ENCODE measurements around the gene E2F7.
A peak's percentile ranks its signal among the peaks of the same experiment; 100 is the strongest.

E2F7 gene

DNA sequence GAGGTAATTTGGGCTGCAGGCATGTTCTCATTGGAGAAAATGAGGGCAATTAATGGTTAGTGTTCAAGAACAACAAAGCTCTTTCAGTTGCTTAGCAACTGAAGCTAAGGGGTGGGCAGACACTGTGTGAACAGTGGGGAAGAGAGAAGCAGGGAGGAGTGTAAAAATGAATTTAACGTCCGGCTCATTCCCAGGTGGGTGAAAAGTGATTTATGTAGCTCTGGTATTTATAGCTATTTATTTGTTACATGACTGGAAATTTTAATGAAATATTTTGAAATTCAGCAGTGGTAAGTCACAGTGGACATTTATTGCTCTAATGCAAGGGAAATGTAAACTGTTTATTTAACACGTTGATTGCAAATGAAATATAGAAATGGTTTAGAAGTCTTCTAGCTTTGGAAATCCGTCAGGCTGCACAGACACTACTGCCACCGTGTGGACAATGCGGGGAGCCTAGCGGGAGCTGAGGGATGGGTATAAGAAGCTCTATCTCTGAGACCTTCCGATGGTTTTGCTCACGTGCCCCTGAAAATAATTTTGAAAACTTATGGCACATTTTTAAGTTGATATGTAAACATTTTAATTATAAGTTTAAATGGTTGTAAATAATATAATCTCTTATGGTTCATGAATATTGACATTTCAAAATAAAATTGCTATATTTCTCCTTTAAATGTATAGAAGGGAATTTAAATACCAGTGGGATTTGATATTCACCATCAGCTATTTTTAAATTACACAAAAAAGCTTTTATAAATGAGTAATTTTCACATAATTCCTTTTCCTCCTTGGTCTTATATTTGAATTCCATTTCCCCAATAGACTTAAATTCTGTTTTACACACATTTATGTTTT lies 54.4 kb downstream of the E2F7 start:
- DNase-seq: peak; percentile 76

DNA sequence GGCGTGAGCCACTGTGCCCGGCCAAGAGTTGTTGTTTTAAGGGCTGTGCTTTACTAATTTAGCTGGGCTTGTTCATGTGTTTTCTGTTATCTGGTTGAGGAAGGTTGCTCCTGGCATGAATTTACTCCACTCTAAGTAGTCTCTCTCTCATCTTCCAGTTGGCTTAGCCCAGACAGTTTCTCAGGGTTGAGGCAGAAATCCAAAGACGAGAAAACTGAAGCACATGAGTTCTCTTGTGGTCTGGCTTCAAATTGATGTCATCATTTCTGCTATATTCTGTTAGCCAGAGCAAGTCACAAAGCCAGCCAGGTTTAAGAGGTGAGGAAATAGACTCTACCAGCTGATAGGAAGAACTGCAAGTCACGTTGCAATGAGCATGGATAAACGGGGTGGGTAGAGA lies 57.9 kb downstream of the E2F7 start:
- no peak for DNase-seq

DNA sequence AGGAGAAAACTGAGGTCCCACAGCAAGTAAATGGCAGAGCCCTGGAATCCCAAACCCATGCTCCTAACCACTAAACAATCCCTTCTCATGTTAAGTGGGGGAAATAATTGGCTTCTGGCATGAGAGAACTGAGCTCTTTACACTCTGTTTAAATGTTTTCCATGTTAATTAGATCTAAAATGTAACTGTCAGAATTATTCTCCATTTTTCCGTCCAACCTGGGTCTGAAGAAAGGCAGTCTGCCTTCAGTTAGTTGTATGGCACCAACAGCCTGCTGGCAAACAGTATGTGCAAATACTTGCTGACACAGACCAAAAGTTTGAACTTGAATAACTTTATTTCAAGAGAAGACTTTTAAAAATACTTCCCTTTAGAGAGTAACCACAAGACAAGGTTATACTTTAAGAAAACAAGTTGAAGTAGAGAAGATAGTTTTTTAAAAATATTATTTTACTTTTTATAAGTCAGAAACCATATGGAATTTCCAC lies 59.7 kb downstream of the E2F7 start:
- no peak for DNase-seq

DNA sequence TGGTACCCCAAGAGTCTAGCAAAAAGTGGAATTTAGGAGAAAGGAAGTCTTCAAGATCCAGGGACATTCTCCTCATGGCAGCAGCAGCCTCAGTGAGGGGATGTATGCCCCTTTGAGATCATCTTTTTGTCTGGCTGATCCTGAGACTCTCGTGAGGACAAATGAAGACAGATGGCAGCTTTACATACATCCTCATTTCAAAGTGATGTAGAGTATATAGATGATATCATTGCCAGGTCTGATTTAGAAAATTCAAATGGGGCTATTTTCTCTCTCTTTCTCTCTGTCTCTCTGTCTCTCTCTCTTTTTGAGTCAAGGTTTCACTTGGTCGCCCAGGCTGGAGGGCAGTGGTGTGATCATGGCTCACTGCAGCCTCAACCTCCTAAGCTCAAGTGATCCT lies 61.5 kb downstream of the E2F7 start:
- no peak for DNase-seq

DNA sequence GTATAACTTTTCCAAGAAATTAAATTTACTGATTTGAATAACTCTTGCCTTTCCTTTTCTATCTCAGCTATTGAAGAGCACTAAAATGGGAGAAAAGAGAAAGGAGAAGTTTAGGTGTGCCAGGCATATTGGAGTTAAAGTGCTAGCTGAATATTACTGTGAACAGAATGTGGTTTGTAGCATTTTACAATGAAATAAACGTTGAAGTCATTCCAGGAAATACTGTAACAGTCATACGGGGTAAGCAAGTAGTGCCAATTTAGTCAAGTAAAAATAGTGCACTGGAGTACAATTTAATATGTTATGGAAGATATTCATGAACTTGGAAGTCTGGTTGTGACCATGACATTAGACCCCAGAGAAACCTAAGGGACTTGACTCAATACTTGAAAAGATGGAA lies 62.1 kb downstream of the E2F7 start:
- no peak for DNase-seq

DNA sequence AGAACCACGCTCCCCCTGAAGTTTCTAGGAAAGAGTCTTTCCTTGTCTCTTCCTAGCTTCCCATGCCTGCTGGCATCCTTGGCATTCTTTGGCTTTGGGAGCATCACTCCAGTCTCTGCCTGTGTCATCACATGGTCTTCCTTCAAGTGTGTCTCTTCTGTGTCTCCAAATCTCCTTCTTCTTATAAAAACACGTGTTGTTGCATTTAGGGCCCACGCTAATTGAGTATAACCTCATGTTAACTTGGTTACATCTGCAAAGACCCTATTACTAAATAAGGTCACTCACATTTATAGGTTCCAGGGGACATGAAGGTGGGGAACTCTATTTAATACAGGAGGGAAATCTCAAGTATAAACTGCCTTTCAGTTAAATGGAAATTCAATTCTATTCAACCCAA lies 63.0 kb downstream of the E2F7 start:
- DNase-seq: no peak

DNA sequence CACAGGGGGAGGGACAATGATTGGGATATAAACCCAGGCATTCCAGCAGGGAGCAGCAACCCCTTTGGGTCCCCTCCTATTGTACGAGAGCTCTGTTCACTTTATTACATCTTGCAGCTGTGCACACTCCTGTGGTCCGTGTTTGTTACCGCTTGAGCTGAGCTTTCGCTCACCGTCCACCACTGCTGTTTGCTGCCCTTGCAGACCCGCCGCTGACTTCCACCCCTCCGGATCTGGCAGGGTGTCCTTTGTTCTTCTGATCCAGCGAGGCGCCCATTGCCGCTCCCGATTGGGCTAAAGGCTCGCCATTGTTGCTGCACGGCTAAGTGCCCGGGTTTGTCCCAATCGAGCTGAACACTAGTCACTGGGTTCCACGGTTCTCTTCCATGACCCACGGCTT lies 64.1 kb downstream of the E2F7 start:
- no peak for DNase-seq

DNA sequence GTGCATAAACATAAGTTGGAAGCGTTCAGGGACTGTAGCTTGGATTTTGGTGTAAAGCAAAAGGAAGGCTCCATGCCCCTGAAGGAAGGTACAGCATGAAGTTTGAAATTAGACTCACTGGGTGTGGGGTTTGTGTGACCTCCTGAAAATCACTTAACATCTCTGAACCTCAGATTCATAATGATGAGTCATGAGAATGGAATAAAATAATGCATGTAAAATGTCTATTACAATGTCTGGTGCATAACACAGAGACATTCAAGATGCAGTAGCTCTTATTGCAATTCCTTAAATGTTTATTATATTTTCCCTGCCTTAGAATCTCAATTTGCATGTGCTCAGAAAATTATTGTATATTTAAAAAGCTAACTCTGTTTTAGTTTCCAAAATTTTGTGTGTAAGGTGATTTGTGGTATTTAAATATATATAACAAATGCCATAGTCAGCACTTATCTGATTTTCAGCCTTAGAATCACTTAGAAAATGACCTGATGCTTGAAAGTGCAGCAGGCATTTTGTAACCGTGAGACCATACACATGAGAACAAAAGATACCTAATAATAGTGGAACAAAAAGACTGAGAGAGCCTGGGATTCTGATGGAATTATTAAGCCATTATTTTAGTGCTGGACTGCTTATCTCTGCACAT lies 66.3 kb downstream of the E2F7 start:
- no peak for DNase-seq

DNA sequence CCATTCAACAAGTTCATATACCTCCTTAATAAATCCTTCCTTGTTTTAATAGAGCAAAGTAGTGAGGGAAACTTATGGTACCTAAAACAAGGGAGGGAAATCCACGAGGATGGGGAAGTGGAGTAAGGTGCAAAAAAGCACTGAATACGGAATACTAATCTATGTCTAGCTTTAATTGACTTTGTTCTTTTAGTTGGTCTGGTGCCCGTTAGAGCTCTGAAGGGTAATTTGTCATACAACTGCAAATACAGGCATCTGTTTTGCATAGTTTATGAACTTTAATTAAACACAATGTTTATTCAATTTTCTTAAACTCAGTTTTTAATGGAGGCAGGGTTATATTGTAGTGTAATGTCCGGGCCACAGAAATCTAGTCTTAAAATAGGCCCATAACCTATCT lies 67.0 kb downstream of the E2F7 start:
- no peak for DNase-seq

DNA sequence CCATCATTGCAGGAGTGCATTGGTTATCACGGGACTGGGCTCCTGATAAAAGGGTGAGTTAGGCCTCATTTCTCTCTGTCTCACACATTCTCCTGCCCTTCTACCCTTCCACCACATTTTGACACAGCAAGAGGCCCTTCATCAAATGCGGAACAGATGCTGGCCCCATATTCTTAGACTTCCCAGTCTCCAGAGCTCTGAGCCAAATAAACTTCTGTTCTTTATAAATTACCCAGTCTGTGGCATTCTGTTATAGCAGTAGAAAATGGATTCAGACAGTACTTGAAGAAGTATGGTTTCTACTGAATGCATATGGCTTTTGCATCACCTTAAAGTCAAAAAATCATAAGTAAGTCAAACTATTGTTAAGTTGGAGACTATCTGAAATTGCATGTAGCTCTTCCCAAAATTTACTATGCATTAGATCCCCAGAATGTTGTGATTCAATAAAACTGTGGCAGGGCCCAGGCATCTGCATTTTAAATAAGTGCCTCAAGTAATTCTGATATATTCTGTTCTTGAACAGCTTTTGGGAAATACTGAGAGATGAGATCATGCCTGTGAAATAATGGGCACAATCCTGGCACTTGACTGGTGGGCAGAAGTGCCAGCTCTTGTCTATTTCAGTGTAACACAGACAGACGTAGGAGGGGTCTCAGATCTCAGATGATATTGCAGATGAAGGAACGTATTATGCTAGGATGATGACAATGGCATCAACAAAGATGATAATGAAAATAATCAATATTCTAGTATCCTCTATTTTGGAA lies 68.2 kb downstream of the E2F7 start:
- no peak for DNase-seq

DNA sequence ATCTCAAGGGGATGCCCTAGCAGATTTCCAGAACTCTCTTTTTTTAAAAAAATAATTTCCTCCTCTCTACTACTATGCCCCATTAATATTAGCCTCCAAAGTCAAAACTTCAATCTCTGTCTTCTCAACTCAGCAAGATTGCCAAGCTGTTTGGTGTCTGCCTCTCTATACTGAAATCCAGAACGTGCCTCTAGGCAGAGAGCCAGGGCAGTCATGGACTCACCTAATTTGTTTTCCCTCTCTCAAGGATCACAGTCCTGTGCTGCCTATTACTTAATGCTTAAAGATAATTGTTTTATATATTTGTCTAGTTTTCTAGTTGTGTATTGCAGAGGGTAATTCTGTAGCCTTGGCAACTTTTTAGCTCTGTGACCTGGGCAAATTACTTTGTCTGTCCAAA lies 74.7 kb downstream of the E2F7 start:
- no peak for DNase-seq

DNA sequence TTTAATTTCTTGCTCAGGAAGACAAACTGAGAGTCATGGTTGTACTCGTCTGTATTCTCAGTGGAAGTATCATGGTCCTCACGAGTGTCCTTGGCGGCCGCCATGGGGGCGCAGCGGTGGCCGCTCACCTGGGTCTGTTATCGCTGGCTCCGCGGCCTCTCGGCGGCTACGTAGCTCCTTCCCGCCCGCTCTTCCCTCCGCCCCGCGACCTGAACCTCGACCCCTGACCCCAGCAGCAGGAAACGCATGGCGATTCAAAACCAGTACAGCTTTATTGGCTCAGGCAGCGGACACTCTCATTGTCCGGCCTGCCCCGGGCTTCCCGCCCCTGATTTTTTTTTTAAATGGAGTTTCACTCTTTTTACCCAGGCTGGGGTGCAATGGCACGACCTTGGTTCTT lies 80.8 kb downstream of the E2F7 start:
- no peak for DNase-seq

DNA sequence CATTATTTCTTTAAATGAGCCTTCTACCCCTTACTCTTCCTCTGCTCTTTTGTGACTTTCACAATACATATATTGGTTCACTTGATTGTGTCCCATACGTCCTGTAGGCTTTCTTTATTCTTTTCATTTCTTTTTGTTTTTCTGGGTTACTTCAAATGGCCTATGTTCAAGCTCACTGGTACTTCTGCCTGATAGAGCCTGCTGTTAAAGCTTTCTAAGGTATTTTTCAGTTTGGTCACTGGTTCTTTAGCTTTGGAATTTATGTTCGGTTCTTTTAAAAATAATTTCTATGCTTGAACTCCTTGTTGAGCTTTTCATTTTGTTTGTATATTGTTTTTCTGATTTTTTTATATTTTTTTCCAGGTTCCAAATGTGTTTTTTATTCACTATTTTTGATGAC lies 81.9 kb downstream of the E2F7 start:
- no peak for DNase-seq

DNA sequence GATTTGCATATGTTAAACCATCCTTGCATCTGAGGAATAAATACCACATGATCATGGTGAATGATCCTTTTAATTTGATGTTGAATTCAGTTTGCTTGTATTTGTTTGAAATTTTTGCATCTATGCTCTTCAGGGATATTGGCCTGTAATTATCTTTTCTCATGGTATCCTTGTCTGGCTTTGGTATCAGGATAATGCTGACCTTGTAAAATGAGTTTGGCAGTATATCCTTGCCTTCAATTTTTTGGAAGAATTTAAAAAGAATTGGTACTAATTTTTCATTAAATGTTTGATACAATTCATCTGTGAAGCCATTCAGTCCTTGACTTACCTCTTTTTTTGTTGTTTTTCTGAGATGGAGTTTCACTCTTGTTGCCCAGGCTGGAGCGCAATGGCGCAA lies 85.2 kb downstream of the E2F7 start:
- no peak for DNase-seq

DNA sequence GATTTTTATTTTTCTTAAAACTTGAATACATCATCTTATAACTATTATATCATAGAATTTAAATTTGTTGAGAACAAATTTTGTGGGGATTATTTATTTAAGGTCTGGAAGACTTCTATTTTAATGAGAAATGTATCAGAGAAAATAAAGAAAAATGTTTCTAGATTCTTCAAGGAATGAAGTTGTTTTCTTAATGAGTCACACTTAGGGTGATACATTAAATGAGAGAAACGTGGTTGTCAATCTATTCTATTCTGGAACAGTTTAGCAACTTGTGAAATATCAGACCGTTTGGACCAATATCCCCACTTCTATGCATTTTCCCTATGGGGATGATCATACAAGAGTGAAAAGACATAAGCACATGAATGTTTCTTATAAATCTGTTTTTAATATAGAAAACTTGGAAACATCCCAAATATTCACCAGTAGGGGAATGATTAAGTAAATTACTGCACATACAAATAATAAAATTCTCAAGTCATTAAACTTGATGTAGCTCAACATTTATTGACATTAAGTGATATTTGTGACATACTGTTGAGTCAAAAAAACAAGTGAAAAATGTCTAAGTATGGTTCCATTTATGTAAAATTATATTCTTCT lies 88.5 kb downstream of the E2F7 start:
- DNase-seq: no peak
